HL-60 (cell line): Measurements from ENCODE around the gene VPS13D.

Experiments
- DNase-seq, 2 experiments: peaks; one replicate each; pipeline ENCODE4 v3.0.0-alpha.2; 2010 to 2020; ENCODE audit warnings: low read depth in 1 of 2, low spot score in 1 of 2
- H3K27ac ChIP-seq: fragments of 250-450 bp; sonication (Bioruptor Pico); replicated peaks from 2 replicates; pipeline ENCODE4 v1.5.1; 2020; ENCODE audit warnings: mild to moderate bottlenecking, moderate library complexity
- H3K27me3 ChIP-seq: fragments of 250-450 bp; sonication (Bioruptor Pico); 2 replicates; pipeline ENCODE4 v1.5.1; 2021; ENCODE audit warnings: mild to moderate bottlenecking, moderate library complexity; ENCODE audit not compliant: insufficient read depth, poor library complexity, severe bottlenecking
- H3K4me3 ChIP-seq: replicated peaks from 2 replicates; pipeline ENCODE4 v1.5.1; 2011; ENCODE audit warnings: mild to moderate bottlenecking, control low read depth, low read length; ENCODE audit not compliant: insufficient read depth
- GABPA ChIP-seq: IDR thresholded peaks from 2 replicates; pipeline ENCODE4 v1.6.1; 2012; ENCODE audit warnings: low read depth
- POLR2AphosphoS5 ChIP-seq: IDR thresholded peaks from 2 replicates; pipeline ENCODE4 v1.6.1; 2012; ENCODE audit warnings: low read depth
- SPI1 ChIP-seq: IDR thresholded peaks from 2 replicates; pipeline ENCODE4 v1.6.1; 2012; ENCODE audit warnings: low read depth, mild to moderate bottlenecking, borderline replicate concordance
- TF ChIP-seq, protein P1 (sequence below): IDR thresholded peaks from 2 replicates; pipeline ENCODE4 v1.6.1; 2012; ENCODE audit warnings: low read depth; ENCODE audit not compliant: insufficient replicate concordance
- TF ChIP-seq, protein P2 (sequence below): IDR thresholded peaks from one replicate; pipeline ENCODE4 v1.5.1; 2011; ENCODE audit warnings: low read length, control low read depth, inconsistent platforms; ENCODE audit not compliant: insufficient read depth

The VPS13D gene

DNA sequence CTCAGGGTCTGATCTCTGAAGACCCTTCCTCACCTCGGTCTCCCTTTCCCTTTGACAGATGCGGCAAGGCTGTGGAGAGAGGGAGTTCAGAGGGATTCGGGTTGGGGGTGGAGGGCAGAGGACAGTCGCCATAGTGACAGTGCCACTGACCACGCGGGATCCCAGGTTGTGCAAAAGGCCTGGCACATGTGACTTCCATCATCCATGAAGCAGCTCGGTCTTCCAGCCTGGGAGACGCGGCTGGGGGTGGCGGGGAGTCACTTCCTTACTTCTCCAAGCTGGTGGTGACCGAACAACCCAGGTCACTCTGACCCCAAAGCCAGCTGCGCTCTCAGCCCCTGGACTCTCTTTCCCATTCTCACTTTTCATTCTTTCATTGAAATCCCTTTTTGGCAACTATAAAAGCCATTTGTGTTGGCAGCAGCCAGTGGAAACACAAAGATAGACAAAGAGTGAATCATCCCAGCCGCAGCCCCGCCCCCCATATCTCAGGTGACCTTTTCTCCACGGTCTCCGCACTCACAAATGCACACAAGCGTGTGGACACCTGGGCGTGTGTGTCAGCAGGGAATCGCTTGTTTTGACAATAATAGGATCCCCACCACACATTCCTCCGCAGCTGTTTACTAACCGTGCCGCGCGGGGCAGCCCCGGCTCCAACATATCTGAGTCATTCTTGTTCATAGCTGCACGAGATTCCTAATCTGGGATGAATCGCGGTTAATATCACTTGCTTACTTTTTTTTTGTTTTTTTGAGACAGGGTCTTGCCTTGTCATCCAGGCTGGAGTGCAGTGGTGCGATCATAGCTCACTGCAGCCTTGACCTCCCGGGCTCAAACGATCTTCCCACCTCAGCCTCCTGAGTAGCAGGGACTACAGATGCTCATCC, 319.9 kb downstream of the VPS13D start:
- DNase-seq = no peak
- TF ChIP-seq GABPA (no peak), SPI1 (no peak), POLR2AphosphoS5 (no peak)
- TF ChIP-seq, protein P1, sequence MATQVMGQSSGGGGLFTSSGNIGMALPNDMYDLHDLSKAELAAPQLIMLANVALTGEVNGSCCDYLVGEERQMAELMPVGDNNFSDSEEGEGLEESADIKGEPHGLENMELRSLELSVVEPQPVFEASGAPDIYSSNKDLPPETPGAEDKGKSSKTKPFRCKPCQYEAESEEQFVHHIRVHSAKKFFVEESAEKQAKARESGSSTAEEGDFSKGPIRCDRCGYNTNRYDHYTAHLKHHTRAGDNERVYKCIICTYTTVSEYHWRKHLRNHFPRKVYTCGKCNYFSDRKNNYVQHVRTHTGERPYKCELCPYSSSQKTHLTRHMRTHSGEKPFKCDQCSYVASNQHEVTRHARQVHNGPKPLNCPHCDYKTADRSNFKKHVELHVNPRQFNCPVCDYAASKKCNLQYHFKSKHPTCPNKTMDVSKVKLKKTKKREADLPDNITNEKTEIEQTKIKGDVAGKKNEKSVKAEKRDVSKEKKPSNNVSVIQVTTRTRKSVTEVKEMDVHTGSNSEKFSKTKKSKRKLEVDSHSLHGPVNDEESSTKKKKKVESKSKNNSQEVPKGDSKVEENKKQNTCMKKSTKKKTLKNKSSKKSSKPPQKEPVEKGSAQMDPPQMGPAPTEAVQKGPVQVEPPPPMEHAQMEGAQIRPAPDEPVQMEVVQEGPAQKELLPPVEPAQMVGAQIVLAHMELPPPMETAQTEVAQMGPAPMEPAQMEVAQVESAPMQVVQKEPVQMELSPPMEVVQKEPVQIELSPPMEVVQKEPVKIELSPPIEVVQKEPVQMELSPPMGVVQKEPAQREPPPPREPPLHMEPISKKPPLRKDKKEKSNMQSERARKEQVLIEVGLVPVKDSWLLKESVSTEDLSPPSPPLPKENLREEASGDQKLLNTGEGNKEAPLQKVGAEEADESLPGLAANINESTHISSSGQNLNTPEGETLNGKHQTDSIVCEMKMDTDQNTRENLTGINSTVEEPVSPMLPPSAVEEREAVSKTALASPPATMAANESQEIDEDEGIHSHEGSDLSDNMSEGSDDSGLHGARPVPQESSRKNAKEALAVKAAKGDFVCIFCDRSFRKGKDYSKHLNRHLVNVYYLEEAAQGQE = no peak
- TF ChIP-seq, protein P2, sequence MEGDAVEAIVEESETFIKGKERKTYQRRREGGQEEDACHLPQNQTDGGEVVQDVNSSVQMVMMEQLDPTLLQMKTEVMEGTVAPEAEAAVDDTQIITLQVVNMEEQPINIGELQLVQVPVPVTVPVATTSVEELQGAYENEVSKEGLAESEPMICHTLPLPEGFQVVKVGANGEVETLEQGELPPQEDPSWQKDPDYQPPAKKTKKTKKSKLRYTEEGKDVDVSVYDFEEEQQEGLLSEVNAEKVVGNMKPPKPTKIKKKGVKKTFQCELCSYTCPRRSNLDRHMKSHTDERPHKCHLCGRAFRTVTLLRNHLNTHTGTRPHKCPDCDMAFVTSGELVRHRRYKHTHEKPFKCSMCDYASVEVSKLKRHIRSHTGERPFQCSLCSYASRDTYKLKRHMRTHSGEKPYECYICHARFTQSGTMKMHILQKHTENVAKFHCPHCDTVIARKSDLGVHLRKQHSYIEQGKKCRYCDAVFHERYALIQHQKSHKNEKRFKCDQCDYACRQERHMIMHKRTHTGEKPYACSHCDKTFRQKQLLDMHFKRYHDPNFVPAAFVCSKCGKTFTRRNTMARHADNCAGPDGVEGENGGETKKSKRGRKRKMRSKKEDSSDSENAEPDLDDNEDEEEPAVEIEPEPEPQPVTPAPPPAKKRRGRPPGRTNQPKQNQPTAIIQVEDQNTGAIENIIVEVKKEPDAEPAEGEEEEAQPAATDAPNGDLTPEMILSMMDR = no peak
- Histone ChIP-seq H3K27me3 (no peaks in the 10 kb centered on the region), H3K27ac (no peak overlapping the region), H3K4me3 (no peak overlapping the region)

DNA sequence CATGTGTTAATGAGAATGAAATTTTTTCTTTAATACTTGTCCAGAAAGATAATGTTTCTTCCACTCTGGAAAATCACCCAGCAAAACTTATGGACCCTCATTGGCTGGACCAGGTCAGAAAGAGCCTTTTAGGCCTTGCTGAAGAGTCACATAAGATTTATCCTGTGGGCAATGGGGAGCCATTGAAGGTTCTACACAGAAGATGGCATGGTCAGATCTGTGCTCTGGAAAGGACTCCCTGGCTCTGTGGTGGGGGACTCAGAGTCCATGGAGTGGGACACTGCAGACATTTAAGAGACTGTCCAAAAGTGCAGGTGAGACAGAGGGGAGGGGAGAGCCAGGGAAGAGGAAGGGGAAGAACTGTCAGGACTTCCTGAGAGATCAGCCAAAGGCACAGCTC, 321.8 kb downstream of the VPS13D start:
- TF ChIP-seq, protein P1 = no peak
- TF ChIP-seq GABPA (no peak), POLR2AphosphoS5 (no peak), SPI1 (no peak)
- TF ChIP-seq, protein P2 = no peak
- H3K4me3 ChIP-seq = no peak overlapping the region
- no peaks in the 10 kb centered on the region for H3K27me3 ChIP-seq
- no peak for DNase-seq
- no peak overlapping the region for H3K27ac ChIP-seq

DNA sequence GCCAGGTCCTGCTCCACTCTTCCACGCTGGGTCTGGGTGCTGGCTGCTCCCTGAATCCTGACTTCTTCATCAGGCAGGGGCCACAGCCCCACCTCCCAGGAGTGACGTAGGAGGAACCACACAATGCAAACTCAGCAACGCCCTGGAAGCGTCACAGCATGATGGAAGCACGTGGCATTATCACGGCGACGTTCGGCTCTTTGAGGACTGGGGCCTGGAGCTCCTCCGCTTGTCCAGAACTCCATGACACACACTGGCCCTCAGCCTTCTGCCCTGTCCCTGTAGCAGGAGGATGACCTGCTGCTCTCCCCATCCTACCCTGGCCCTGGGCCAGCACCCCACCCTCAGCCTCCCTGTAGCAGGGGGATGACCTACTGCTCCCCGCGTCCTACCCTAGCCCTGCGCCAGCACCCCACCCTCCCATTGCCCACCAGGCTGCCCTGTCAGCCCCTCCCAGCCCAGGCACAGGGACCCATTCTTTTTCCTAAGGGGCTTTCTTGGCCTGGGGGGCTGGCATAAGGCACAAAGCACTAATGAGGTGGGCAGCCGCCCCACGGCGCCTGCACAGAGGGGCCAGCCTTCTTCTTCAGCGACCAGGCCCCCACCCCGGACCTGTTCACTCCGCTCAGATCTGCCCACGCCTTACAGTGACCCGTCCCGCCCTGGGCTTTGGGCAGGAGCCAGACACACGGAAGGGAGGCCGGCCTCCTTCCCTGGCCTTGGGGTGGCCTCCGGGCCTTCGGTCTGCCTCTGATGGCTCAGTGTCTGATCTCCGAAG, 322.5 kb downstream of the VPS13D start:
- DNase-seq = no peak
- TF ChIP-seq SPI1 (no peak), POLR2AphosphoS5 (no peak), GABPA (no peak)
- TF ChIP-seq, protein P2 = no peak
- no peak overlapping the region for H3K4me3 ChIP-seq
- no peak overlapping the region for H3K27ac ChIP-seq
- H3K27me3 ChIP-seq = no peaks in the 10 kb centered on the region
